Right ventricle myocardium superior (tissue), 1 donor: Measurements from ENCODE around the gene CALML3. TPM values are rescaled to one million over a fixed set of nuclear protein-coding genes. Genes with fewer than 3 reads are reported as not detected.
A peak's percentile ranks its signal among the peaks of the same experiment; 100 is the strongest.

Experiments
- ATAC-seq: fragments of 200-7000 bp; cut with Tn5 transposase; one replicate; pipeline ENCODE4 v1.9.1; 2020; ENCODE audit warnings: mild to moderate bottlenecking; ENCODE audit not compliant: poor library complexity
- DNase-seq: peaks from one replicate; pipeline ENCODE4 v3.0.0-alpha.2; 2020
- intact Hi-C: fragments of 100-400 bp; cut with DNase I; formaldehyde crosslinking; loops from one replicate; pipeline ENCODE4 v1.11.2; 2022
- total RNA-seq: library from RNA; stranded (reverse); fragmentation: NEBNext Ultra II Directional; extraction: Animal tissue kit (Norgen Biotek cat#: 25700); gene quantifications from one replicate; pipeline ENCODE4 v1.2.1, GENCODE V29; 2021
- donor health status: DM: no; HTN: yes; CAD: no; lungs with severe emphysema.

Gene CALML3
- total RNA-seq, 1 donor from 2014 or later, result not detected

- intact Hi-C loops, result no loop called here
- no peak for ATAC-seq
- DNase-seq, result peak; percentile 24
Observed at GRCh38 chr10:5546891-5547680, 22.3 kb downstream of the CALML3 start.

- ATAC-seq, result no peak
- no peak for DNase-seq
- intact Hi-C loops, result no loop called here
Observed at GRCh38 chr10:5547681-5547930, 22.8 kb downstream of the CALML3 start.

- peak; percentile 17 for ATAC-seq
- intact Hi-C loops, result no loop called here
- DNase-seq, result peak; percentile 51
Observed at GRCh38 chr10:5547931-5548660, 23.3 kb downstream of the CALML3 start.

GRCh38 chr10:5549462-5550249 is 24.9 kb downstream of the CALML3 start:
- intact Hi-C loops, result no loop called here
- ATAC-seq (no peak), DNase-seq (peak; percentile 11)

- intact Hi-C loops, result no loop called here
Observed at GRCh38 chr10:5550250-5550545, 25.4 kb downstream of the CALML3 start.

GRCh38 chr10:5550621-5551530 is 26.1 kb downstream of the CALML3 start:
- peak; percentile 40 for DNase-seq
- intact Hi-C loops, result no loop called here
- ATAC-seq, result no peak

More at GRCh38 chr10:5550250-5550545, 25.4 kb downstream of the CALML3 start:
- no peak for ATAC-seq
- DNase-seq, result no peak

- intact Hi-C loops, result no loop called here
- ATAC-seq (no peak), DNase-seq (peak; percentile 20)
Observed at GRCh38 chr10:5551531-5552375, 27.0 kb downstream of the CALML3 start.

- DNase-seq, result peak; percentile 32
Observed at GRCh38 chr10:5552376-5553321, 27.9 kb downstream of the CALML3 start.

GRCh38 chr10:5553400-5554170 is 28.8 kb downstream of the CALML3 start:
- intact Hi-C loops, result no loop called here
- DNase-seq (peak; percentile 13), ATAC-seq (no peak)

More at GRCh38 chr10:5552376-5553321, 27.9 kb downstream of the CALML3 start:
- no peak for ATAC-seq
- intact Hi-C loops, result no loop called here

GRCh38 chr10:5555021-5555510 is 30.3 kb downstream of the CALML3 start:
- ATAC-seq (no peak), DNase-seq (peak; percentile 42)

GRCh38 chr10:5555881-5556280 is 31.1 kb downstream of the CALML3 start:
- intact Hi-C loops, result no loop called here

More at GRCh38 chr10:5555021-5555510, 30.3 kb downstream of the CALML3 start:
- intact Hi-C loops, result no loop called here

GRCh38 chr10:5556576-5556975 is 31.8 kb downstream of the CALML3 start:
- peak; percentile 22 for DNase-seq
- intact Hi-C loops, result no loop called here
- no peak for ATAC-seq

More at GRCh38 chr10:5555881-5556280, 31.1 kb downstream of the CALML3 start:
- ATAC-seq (no peak), DNase-seq (peak; percentile 13)

GRCh38 chr10:5557040-5557721 is 32.4 kb downstream of the CALML3 start:
- intact Hi-C loops, result no loop called here
- DNase-seq (peak; percentile 30), ATAC-seq (no peak)

- ATAC-seq, result no peak
- intact Hi-C loops, result no loop called here
- DNase-seq, result no peak
Observed at GRCh38 chr10:5557799-5558771, 33.3 kb downstream of the CALML3 start.
